ENCODE results near the gene ZNF554.

- no peak for TF ChIP-seq CTCF (IDR thresholded peaks at IDR 0.05; ENCODE audit: insufficient read depth, low read length)
- no peak for TF ChIP-seq POLR2AphosphoS5 (IDR thresholded peaks at IDR 0.05; ENCODE audit: low read depth)
Observed at GRCh38 chr19:2790194-2790556, 29.5 kb upstream of the ZNF554 start.
